Hepatocyte (in vitro differentiated cells): ENCODE results near the gene SLC38A1. TPM values are rescaled to one million over a fixed set of nuclear protein-coding genes. Genes with fewer than 3 reads are reported as not detected.

ENCODE experiments used
- DNase-seq: peaks from one replicate; pipeline ENCODE4 v3.0.0-alpha.2; 2016; ENCODE audit warnings: low spot score
- H2AFZ ChIP-seq: fragments of 200-600 bp; sonication (generic); 2 replicates; pipeline ENCODE4 v1.6.0; 2016; ENCODE audit warnings: antibody characterized with exemption, mild to moderate bottlenecking
- H3K27ac ChIP-seq: fragments of 200-600 bp; sonication (generic); 2 replicates; pipeline ENCODE4 v1.5.1; 2016; ENCODE audit warnings: mild to moderate bottlenecking
- H3K27me3 ChIP-seq: fragments of 200-600 bp; sonication (generic); 2 replicates; pipeline ENCODE4 v1.6.1; 2016
- H3K36me3 ChIP-seq: fragments of 200-600 bp; sonication (generic); replicated peaks from 2 replicates; pipeline ENCODE4 v1.5.1; 2016; ENCODE audit warnings: low read depth; ENCODE audit not compliant: insufficient read depth
- H3K4me1 ChIP-seq: fragments of 200-600 bp; sonication (generic); 2 replicates; pipeline ENCODE4 v1.5.1; 2016; ENCODE audit warnings: mild to moderate bottlenecking, moderate library complexity; ENCODE audit not compliant: insufficient read depth
- H3K4me2 ChIP-seq: fragments of 200-600 bp; sonication (generic); 2 replicates; pipeline ENCODE4 v1.6.0; 2016
- H3K4me3 ChIP-seq: fragments of 200-600 bp; sonication (generic); 2 replicates; pipeline ENCODE4 v1.5.1; 2016; ENCODE audit warnings: mild to moderate bottlenecking
- H3K79me2 ChIP-seq: fragments of 200-600 bp; sonication (generic); 2 replicates; pipeline ENCODE4 v1.6.0; 2017; ENCODE audit warnings: mild to moderate bottlenecking
- H3K9me2 ChIP-seq: fragments of 200-600 bp; sonication (generic); replicated peaks from 2 replicates; pipeline ENCODE4 v1.6.0; 2017; ENCODE audit warnings: mild to moderate bottlenecking; ENCODE audit not compliant: insufficient read depth
- H3K9me3 ChIP-seq: fragments of 200-600 bp; sonication (generic); 2 replicates; pipeline ENCODE4 v1.5.1; 2016; ENCODE audit warnings: low read depth, mild to moderate bottlenecking
- H4K20me1 ChIP-seq: fragments of 200-600 bp; sonication (generic); 2 replicates; pipeline ENCODE4 v1.6.0; 2016; ENCODE audit warnings: mild to moderate bottlenecking; ENCODE audit not compliant: insufficient read depth, poor library complexity, severe bottlenecking
- CTCF ChIP-seq: fragments of 200-600 bp; sonication (generic); IDR thresholded peaks from 2 replicates; pipeline ENCODE4 v1.5.1; 2016; ENCODE audit warnings: antibody characterized with exemption, mild to moderate bottlenecking; ENCODE audit not compliant: poor library complexity
- EZH2 ChIP-seq: fragments of 200-600 bp; sonication (generic); IDR thresholded peaks from 2 replicates; pipeline ENCODE4 v1.6.1; 2016; ENCODE audit warnings: antibody characterized with exemption, mild to moderate bottlenecking, borderline replicate concordance
- EZH2phosphoT487 ChIP-seq: fragments of 200-600 bp; sonication (generic); IDR thresholded peaks from one replicate; pipeline ENCODE4 v1.6.1; 2018; ENCODE audit warnings: antibody characterized with exemption, mild to moderate bottlenecking, low read depth, moderate library complexity; ENCODE audit not compliant: unreplicated experiment, severe bottlenecking
- WGBS: methylation state at CpG from one replicate; pipeline ENCODE4 v1.1.6; 2016; ENCODE audit warnings: low lambda C conversion rate; ENCODE audit errors: missing lambda C conversion rate; 5-methylcytosine and 5-hydroxymethylcytosine counted together
- polyA plus RNA-seq: library from polyadenylated mRNA; unstranded; fragments of >200 nt; fragmentation: Nextera tagmentation; extraction: Ambion mirVana; gene quantifications from 2 replicates; pipeline ENCODE4 v1.2.1, GENCODE V29; 2016
- total RNA-seq: library from RNA; depleted of rRNA; stranded (reverse); fragments of >200 nt; gene quantifications from 2 replicates; pipeline ENCODE4 v1.2.3, GENCODE V29; 2014

SLC38A1 gene
- total and polyA plus RNA-seq, 2 experiments from 2014 or later = 48.2 to 86.8 TPM

GRCh38 chr12:46218322-46219095 is 50.3 kb downstream of the SLC38A1 start:
- no peaks in the 10 kb centered on the region for H3K9me3 ChIP-seq
- H3K36me3 ChIP-seq = no peaks in the 10 kb centered on the region
- H3K79me2 ChIP-seq = peaks cover 20% of the 10 kb centered on the region
- H3K9me2 ChIP-seq = no peaks in the 10 kb centered on the region
- no peak overlapping the region for H2AFZ ChIP-seq
- no peak for DNase-seq
- H3K4me1 ChIP-seq = no peaks in the 10 kb centered on the region
- no peaks in the 10 kb centered on the region for H4K20me1 ChIP-seq
- no peak overlapping the region for H3K4me2 ChIP-seq
- peak overlapping the region; percentile 22 for H3K27ac ChIP-seq
- H3K27me3 ChIP-seq = no peaks in the 10 kb centered on the region
- no peak for TF ChIP-seq CTCF
- no peak overlapping the region for H3K4me3 ChIP-seq
- WGBS = 89% methylated on average over 10 of the region's 10 CpGs

GRCh38 chr12:46217541-46218321 is 51.1 kb downstream of the SLC38A1 start:
- TF ChIP-seq EZH2phosphoT487 (no peak), CTCF (no peak), EZH2 (no peak)
- no peaks in the 10 kb centered on the region for H4K20me1 ChIP-seq

GRCh38 chr12:46214668-46215436 is 54.0 kb downstream of the SLC38A1 start:
- 68% methylated on average over 7 of the region's 7 CpGs for WGBS
- H3K79me2 ChIP-seq = peaks cover 14% of the 10 kb centered on the region
- H3K27ac ChIP-seq = no peak overlapping the region

More at GRCh38 chr12:46217541-46218321, 51.1 kb downstream of the SLC38A1 start:
- Histone ChIP-seq H2AFZ (no peak overlapping the region), H3K9me2 (no peaks in the 10 kb centered on the region), H3K4me3 (no peak overlapping the region), H3K4me2 (no peak overlapping the region), H3K27me3 (no peaks in the 10 kb centered on the region), H3K9me3 (no peaks in the 10 kb centered on the region), H3K27ac (no peak overlapping the region), H3K36me3 (no peaks in the 10 kb centered on the region), H3K4me1 (no peaks in the 10 kb centered on the region), H3K79me2 (peaks cover 15% of the 10 kb centered on the region)
- WGBS = 87% methylated on average over 6 of the region's 6 CpGs
- DNase-seq = no peak

More at GRCh38 chr12:46214668-46215436, 54.0 kb downstream of the SLC38A1 start:
- H3K9me3 ChIP-seq = no peaks in the 10 kb centered on the region
- H3K9me2 ChIP-seq = no peaks in the 10 kb centered on the region
- no peaks in the 10 kb centered on the region for H3K27me3 ChIP-seq
- TF ChIP-seq EZH2 (no peak), EZH2phosphoT487 (no peak), CTCF (no peak)
- H3K4me1 ChIP-seq = no peaks in the 10 kb centered on the region
- no peak overlapping the region for H3K4me3 ChIP-seq
- no peaks in the 10 kb centered on the region for H4K20me1 ChIP-seq
- no peaks in the 10 kb centered on the region for H3K36me3 ChIP-seq
- no peak overlapping the region for H3K4me2 ChIP-seq
- DNase-seq = no peak
- H2AFZ ChIP-seq = no peak overlapping the region
